Measurements from ENCODE around the gene SYNGR2.

DNA sequence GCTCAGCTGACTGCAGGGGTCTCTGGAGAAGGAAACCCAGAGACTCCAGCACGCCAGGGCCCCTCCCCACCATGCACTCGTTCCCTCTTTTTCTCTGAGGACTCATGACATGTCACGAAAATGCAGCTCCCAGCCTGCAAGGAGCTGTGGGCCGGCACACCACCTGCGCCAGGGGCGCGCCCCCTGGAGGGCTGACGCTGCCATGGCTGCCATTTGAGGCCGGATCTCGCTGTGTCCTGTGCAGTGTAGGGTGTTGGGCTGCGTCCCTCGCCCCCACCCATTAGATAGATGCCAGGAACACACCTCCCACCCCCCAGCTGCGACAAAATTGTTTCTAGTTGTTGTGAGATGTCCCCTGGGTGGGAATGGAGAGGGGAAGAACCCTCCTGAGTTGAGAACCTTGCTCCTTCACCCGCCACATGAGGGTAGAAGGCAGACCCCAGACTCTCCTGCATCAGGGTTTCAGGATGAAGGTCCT is 8.2 kb downstream of the SYNGR2 start:
- TF ChIP-seq, protein P1, sequence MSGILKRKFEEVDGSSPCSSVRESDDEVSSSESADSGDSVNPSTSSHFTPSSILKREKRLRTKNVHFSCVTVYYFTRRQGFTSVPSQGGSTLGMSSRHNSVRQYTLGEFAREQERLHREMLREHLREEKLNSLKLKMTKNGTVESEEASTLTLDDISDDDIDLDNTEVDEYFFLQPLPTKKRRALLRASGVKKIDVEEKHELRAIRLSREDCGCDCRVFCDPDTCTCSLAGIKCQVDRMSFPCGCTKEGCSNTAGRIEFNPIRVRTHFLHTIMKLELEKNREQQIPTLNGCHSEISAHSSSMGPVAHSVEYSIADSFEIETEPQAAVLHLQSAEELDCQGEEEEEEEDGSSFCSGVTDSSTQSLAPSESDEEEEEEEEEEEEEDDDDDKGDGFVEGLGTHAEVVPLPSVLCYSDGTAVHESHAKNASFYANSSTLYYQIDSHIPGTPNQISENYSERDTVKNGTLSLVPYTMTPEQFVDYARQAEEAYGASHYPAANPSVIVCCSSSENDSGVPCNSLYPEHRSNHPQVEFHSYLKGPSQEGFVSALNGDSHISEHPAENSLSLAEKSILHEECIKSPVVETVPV (CRISPR knock-in tag; IDR thresholded peaks at IDR 0.05): no peak
- no peak for TF ChIP-seq RARB (CRISPR knock-in tag; IDR thresholded peaks at IDR 0.05)
